ENCODE results near the gene DLK2. TPM values are rescaled to one million over a fixed set of nuclear protein-coding genes. Genes with fewer than 3 reads are reported as not detected.

The DLK2 gene
- total RNA-seq, 2 experiments from 2014 or later = not detected

DNA sequence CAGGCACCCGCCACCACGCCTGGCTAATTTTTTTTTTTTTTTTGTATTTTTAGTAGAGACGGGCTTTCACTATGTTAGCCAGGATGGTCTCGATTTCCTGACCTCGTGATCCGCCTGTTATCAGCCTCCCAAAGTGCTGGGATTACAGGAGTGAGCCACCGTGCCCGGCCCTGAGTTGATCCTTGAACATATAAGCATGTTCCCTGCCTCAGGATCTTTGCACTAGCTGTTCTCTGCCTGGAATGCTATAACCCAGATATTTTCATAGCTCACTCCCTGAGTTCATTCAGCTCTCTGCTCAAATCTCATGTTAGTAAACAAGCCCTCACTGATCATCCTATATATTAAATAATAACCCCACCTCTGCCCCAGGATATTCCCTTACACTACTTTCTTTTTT is 9.0 kb upstream of the DLK2 start:
- H3K4me2 ChIP-seq (ENCODE audit: low read length) = no peak overlapping the region
- no peaks in the 10 kb centered on the region for H3K4me1 ChIP-seq (ENCODE audit: insufficient read depth, low read length, poor library complexity, severe bottlenecking)

DNA sequence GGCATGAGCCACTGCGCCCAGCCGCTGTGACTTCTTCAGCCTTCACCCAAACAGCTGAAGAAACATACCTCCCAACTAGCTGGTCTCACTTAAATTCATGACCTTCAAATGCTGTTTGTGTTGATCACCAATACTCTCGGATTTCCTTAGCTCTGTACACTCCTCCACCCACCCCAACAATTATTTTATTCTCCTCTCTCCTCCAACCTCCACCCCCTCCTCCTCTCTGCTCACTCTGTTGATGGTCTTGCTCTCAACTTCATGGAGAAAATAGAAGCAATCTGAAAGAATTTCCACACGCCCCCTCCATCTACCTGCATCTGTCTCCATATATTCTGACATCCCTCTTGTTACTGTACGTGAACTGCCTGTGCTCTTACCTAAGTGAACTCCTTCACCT is 6.6 kb upstream of the DLK2 start:
- H3K9me3 ChIP-seq (ENCODE audit: low read length) = no peaks in the 10 kb centered on the region
- no peaks in the 10 kb centered on the region for H3K9me2 ChIP-seq (ENCODE audit: insufficient read depth, low read length)
- no peaks in the 10 kb centered on the region for H3K4me1 ChIP-seq (ENCODE audit: insufficient read depth, low read length, poor library complexity, severe bottlenecking)
- no peak overlapping the region for H3K4me3 ChIP-seq (ENCODE audit: low read depth, low read length, poor library complexity, severe bottlenecking)
- no peak overlapping the region for H3K4me2 ChIP-seq (ENCODE audit: low read length)
- POLR2A ChIA-PET = no interaction called here
- CTCF ChIA-PET (ENCODE audit: unreplicated experiment) = no interaction called here
- intact Hi-C loops (cut with micrococcal nuclease; ENCODE audit: unreplicated experiment) = no loop called here
- no peaks in the 10 kb centered on the region for H3K36me3 ChIP-seq (ENCODE audit: insufficient read depth, low read length)
- H2AFZ ChIP-seq (ENCODE audit: low read length) = no peak overlapping the region
- no peaks in the 10 kb centered on the region for H3K79me2 ChIP-seq (ENCODE audit: insufficient read depth, low read depth, low read length)
- H3K27ac ChIP-seq (ENCODE audit: low read depth, low read length, poor library complexity, severe bottlenecking) = no peak overlapping the region
- DNase-seq (ENCODE audit: low spot score) = no peak
- H4K20me1 ChIP-seq (ENCODE audit: insufficient read depth, low read length) = no peaks in the 10 kb centered on the region
- no peak for TF ChIP-seq EZH2phosphoT487 (IDR thresholded peaks at IDR 0.05; ENCODE audit: borderline replicate concordance, low read depth, low read length)
- TF ChIP-seq, protein P1, sequence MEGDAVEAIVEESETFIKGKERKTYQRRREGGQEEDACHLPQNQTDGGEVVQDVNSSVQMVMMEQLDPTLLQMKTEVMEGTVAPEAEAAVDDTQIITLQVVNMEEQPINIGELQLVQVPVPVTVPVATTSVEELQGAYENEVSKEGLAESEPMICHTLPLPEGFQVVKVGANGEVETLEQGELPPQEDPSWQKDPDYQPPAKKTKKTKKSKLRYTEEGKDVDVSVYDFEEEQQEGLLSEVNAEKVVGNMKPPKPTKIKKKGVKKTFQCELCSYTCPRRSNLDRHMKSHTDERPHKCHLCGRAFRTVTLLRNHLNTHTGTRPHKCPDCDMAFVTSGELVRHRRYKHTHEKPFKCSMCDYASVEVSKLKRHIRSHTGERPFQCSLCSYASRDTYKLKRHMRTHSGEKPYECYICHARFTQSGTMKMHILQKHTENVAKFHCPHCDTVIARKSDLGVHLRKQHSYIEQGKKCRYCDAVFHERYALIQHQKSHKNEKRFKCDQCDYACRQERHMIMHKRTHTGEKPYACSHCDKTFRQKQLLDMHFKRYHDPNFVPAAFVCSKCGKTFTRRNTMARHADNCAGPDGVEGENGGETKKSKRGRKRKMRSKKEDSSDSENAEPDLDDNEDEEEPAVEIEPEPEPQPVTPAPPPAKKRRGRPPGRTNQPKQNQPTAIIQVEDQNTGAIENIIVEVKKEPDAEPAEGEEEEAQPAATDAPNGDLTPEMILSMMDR (conservative IDR thresholded peaks at IDR 0.05; ENCODE audit: low read length) = no peak
- BruUV-seq (replicated peaks) = no TSS peak

More for the DNA sequence above, 9.0 kb upstream of the DLK2 start:
- Histone ChIP-seq H3K9me3 (ENCODE audit: low read length) (no peaks in the 10 kb centered on the region), H2AFZ (ENCODE audit: low read length) (no peak overlapping the region), H4K20me1 (ENCODE audit: insufficient read depth, low read length) (no peaks in the 10 kb centered on the region), H3K9me2 (ENCODE audit: insufficient read depth, low read length) (no peaks in the 10 kb centered on the region), H3K27ac (ENCODE audit: low read depth, low read length, poor library complexity, severe bottlenecking) (no peak overlapping the region), H3K4me3 (ENCODE audit: low read depth, low read length, poor library complexity, severe bottlenecking) (no peak overlapping the region), H3K36me3 (ENCODE audit: insufficient read depth, low read length) (no peaks in the 10 kb centered on the region), H3K79me2 (ENCODE audit: insufficient read depth, low read depth, low read length) (no peaks in the 10 kb centered on the region)
- BruUV-seq (replicated peaks) = no TSS peak
- DNase-seq (ENCODE audit: low spot score) = no peak
- CTCF ChIA-PET (ENCODE audit: unreplicated experiment) = no interaction called here
- POLR2A ChIA-PET = interaction anchor here (0.6 to 1.2 kb wide), 5 partner anchors 47 to 1836 kb away, joined by 3 to 6 read pairs (median 4); no protein-coding TSS in a partner anchor
- intact Hi-C loops (cut with micrococcal nuclease; ENCODE audit: unreplicated experiment) = no loop called here
- no peak for TF ChIP-seq EZH2phosphoT487 (IDR thresholded peaks at IDR 0.05; ENCODE audit: borderline replicate concordance, low read depth, low read length)
- TF ChIP-seq, protein P1 (conservative IDR thresholded peaks at IDR 0.05; ENCODE audit: low read length) = no peak

DNA sequence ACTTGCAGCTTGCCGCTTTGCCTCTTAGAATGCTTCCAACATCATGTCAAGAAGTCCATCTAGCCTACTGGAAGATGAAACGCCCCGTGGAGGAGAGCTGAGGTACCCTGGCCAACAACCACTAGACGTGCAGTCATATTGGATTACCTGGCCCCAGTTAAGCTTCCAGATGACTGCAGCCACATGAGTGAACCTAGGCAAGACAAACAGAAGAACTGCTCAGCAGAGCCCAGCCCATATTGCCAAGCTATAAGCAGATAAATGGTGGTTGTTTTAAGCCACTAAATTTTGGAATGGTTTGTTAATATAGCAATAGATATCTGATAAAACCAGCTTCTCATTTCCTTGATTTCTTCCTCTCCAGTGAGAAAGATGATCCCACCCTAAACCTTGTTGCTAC is 4.7 kb upstream of the DLK2 start:
- H4K20me1 ChIP-seq (ENCODE audit: insufficient read depth, low read length) = no peaks in the 10 kb centered on the region
- no peak overlapping the region for H3K27ac ChIP-seq (ENCODE audit: low read depth, low read length, poor library complexity, severe bottlenecking)
- TF ChIP-seq EZH2phosphoT487 (IDR thresholded peaks at IDR 0.05; ENCODE audit: borderline replicate concordance, low read depth, low read length) = no peak
- TF ChIP-seq, protein P1 (conservative IDR thresholded peaks at IDR 0.05; ENCODE audit: low read length) = no peak
- H3K9me3 ChIP-seq (ENCODE audit: low read length) = no peaks in the 10 kb centered on the region
- BruUV-seq (replicated peaks) = no TSS peak
- no peak overlapping the region for H2AFZ ChIP-seq (ENCODE audit: low read length)
- intact Hi-C loops (cut with micrococcal nuclease; ENCODE audit: unreplicated experiment) = no loop called here
- ChIA-PET POLR2A (interaction anchor here (0.6 to 0.8 kb wide), 3 partner anchors 11 to 137 kb away, joined by 3 to 6 read pairs (median 5); no protein-coding TSS in a partner anchor), CTCF (ENCODE audit: unreplicated experiment) (no interaction called here)
- no peak overlapping the region for H3K4me2 ChIP-seq (ENCODE audit: low read length)
- no peaks in the 10 kb centered on the region for H3K9me2 ChIP-seq (ENCODE audit: insufficient read depth, low read length)
- H3K36me3 ChIP-seq (ENCODE audit: insufficient read depth, low read length) = no peaks in the 10 kb centered on the region
- H3K4me1 ChIP-seq (ENCODE audit: insufficient read depth, low read length, poor library complexity, severe bottlenecking) = no peaks in the 10 kb centered on the region
- no peaks in the 10 kb centered on the region for H3K79me2 ChIP-seq (ENCODE audit: insufficient read depth, low read depth, low read length)
- no peak overlapping the region for H3K4me3 ChIP-seq (ENCODE audit: low read depth, low read length, poor library complexity, severe bottlenecking)
- DNase-seq (ENCODE audit: low spot score) = no peak

Measured in OCI-LY7 (cell line).